Islet precursor cell (in vitro differentiated cells): ENCODE results near the gene GNAL.
A peak's percentile ranks its signal among the peaks of the same experiment; 100 is the strongest.

Experiments
- DNase-seq: peaks from one replicate; pipeline ENCODE4 v3.0.0-alpha.2; 2018

The GNAL gene

GRCh38 chr18:11688972-11689668, at the start of gene GNAL:
Gene GNAL, plus strand, starts transcription at chr18:11689264. Its CDS starts 300 bp downstream, at chr18:11689564.
- peak; percentile 90 for DNase-seq

DNA sequence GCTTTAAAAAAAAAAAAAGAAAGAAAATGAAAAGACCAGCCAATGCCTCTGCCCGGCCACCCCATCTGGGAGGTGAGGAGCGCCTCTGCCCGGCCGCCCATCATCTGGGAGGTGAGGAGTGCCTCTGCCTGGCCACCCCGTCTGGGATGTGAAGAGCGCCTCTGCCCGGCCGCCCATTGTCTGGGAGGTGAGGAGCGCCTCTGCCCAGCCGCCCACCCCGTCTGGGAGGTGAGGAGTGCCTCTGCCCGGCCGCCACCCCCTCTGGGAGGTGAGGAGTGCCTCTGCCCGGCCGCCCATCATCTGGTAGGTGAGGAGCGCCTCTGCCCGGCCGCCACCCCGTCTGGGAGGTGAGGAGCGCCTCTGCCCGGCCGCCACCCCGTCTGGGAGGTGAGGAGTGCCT, 41.8 kb upstream of the GNAL start:
- peak; percentile 5 for DNase-seq

- DNase-seq: peak; percentile 25
Measured at GRCh38 chr18:11647804-11648203, 41.3 kb upstream of the GNAL start.

GRCh38 chr18:11649839-11650238, 39.2 kb upstream of the GNAL start:
- peak; percentile 21 for DNase-seq

GRCh38 chr18:11651899-11652298, 37.2 kb upstream of the GNAL start:
- peak; percentile 27 for DNase-seq

- DNase-seq: peak; percentile 32
Measured at GRCh38 chr18:11653521-11653920, 35.5 kb upstream of the GNAL start.

GRCh38 chr18:11654736-11655605, 34.1 kb upstream of the GNAL start:
- DNase-seq: peak; percentile 64

DNA sequence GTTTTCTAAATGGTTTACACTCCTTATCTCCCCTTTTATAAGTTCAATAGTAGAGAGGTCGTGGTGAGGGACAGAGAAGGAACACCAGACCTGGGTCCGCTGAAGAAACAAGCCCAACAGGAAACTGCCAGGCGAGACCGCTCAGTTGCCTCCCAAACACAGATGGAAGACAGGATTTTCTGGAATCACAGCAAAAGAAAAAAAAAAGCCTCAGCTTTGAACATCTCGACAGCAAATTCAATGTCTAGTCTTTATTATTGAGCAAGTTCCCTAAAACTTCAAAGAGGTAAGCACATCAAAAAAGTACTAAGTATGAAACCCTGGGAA, 33.5 kb upstream of the GNAL start:
- DNase-seq: no peak

DNA sequence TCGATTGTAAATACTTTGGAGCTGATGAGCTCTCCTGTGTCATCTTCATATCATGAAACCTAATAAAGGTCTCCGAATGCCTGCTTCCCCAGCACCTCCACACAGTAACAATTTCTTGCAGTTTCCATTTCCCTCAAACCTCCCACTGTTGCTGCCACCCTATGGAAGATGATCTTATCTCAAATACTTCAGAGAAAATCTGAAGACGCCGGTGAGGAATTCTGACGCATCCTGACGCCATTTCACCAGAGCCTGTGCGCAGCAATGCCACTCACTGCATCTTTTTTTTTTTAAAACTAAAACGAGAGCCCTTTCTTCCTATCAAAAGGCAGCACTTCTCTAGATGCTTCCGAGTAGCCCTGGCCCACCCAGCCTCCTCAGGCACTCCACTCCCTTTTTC, 31.9 kb upstream of the GNAL start:
- peak; percentile 22 for DNase-seq

DNA sequence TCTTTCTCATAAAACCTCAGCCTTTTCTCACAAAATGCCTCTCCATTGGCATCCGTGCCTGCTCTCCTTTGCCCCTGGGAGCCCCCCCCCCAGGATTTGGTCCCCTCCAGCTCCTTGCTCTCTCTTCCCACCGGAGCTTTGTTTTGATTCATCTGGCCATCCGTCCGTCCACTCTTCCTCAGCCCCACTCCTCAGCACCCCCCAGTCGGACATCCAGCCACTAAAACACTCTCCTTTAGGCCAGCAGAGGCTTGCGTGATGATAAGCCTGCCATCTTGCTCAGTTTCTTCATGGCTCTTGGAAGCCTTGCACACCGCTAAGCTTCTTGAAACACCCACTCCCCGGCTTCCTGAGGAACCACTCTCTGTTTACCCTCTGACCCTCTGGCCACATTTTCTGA, 31.5 kb upstream of the GNAL start:
- no peak for DNase-seq

- DNase-seq: peak; percentile 22
Measured at GRCh38 chr18:11658019-11658418, 31.0 kb upstream of the GNAL start.

GRCh38 chr18:11658989-11659388, 30.1 kb upstream of the GNAL start:
- peak; percentile 36 for DNase-seq

GRCh38 chr18:11660691-11661090, 28.4 kb upstream of the GNAL start:
- peak; percentile 31 for DNase-seq

DNA sequence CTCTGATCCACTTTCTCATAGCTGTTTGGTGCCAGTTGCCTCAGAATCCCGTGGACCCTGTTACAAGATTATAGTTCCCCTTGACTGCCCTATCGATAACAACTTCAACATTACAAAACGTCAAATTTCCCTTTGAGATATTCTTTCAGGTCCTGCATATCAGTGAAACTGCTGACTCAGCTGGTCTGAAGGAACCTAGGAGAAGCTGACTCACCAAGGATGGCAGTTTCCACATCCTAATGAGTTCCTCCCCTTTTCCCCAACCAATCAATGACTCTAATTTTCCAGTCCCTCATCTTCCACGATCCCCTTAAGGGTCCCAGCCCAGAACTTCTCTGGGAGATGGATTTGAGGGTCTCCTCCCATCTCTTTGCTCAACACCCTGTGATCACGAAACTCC, 27.6 kb upstream of the GNAL start:
- DNase-seq: peak; percentile 30

DNA sequence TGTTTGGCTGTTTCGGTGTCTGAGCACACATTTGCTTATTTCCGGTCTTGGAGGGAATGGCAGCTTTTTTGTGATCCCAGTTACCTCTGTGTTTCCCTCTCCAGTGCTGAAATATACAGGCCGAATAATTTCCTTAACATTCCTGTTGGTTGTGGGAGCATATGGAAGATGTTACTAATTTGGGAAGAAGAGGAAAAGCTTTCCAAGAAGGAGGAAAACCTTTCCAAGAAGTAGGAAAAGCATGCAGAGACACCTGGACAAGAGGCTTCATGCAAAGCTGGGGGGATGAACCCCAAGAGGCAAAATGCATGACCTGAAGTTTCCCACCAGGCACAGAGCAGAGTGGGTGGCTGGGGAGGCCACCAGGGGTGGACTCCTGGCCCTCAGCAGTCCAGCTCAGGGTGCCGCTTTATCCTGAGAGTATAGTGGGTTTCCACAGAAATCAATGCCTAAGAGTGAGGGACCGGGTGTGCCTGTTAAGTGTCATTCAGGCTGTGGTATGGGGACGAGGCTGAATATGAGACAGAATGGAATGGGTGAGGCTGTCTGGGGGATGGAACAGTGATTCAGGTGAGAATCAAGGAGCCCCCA, 25.5 kb upstream of the GNAL start:
- DNase-seq: peak; percentile 29

GRCh38 chr18:11664286-11664685, 24.8 kb upstream of the GNAL start:
- DNase-seq: peak; percentile 23

GRCh38 chr18:11665146-11665545, 23.9 kb upstream of the GNAL start:
- DNase-seq: peak; percentile 24

DNA sequence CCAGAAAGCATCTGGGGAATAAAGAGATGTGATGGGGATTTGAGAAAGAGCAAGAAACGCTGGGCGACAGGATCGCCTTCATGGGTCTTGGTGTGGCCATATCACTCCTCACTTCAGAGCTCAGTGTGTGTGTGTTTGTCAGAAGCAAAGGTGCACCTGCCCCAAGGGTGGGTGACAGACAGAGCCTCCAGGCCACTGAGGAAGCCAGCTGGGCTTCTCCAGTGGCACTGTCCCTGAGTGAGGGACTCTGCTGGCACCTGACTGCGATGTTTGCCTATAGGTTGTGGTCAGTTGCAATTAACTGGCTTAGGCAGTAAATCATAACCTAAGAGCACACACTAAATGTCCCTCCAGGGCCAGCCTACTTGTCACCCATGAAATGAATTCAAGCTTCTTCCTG, 23.5 kb upstream of the GNAL start:
- peak; percentile 15 for DNase-seq

GRCh38 chr18:11666176-11666575, 22.9 kb upstream of the GNAL start:
- peak; percentile 46 for DNase-seq

- peak; percentile 20 for DNase-seq
Measured at GRCh38 chr18:11666831-11667230, 22.2 kb upstream of the GNAL start.

- peak; percentile 35 for DNase-seq
Measured at GRCh38 chr18:11667578-11667977, 21.5 kb upstream of the GNAL start.

DNA sequence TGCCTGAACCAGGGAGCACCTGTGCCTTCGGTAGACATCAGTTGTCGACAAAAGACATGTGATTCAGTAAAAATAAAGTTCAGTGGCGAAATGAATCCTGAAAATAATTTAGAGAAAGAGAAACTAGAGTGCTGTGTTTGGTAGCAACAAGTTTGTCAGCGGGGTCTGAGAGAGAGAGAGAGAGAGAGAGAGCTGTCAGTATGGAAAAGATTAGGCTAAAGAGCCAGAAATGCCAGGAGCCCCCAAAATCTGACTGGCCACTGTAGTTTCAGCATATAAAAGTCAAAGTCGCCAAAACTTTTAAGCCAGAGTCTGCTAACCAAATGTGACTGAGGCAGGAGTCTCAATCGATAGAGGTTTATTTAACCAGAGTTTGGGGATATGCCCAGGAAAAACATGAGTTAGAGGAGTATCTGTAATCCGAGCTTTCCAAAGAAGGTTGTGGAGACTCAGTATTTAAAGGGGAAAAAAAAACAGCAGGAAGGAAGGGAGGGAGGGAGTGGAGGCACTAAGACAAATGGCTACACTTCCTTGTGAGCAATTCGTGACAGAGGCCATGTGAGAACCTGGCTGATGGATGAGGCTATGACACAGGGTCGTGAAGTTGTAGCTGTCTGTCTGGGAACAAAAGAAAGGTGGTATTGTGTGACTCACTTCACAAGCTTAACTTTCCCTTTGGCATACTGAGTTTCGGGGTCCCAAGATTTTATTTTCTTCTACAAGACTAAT, 20.5 kb upstream of the GNAL start:
- peak; percentile 46 for DNase-seq

- DNase-seq: peak; percentile 49
Measured at GRCh38 chr18:11669271-11669947, 19.7 kb upstream of the GNAL start.
